Stomach (tissue), 9 donors: ENCODE results near the gene PSMB11. TPM values are rescaled to one million over a fixed set of nuclear protein-coding genes. Genes with fewer than 3 reads are reported as not detected.

Experiments used
- DNase-seq, 2 donors: peaks; one replicate each; pipeline versions ENCODE4 v3.0.0 to v3.0.0-alpha.2; 2013 to 2019
- H3K27ac ChIP-seq, 5 donors: fragments of 200-600 bp in 4 of 5; sonication (generic) in 4 of 5; one replicate each; pipeline ENCODE4 v1.5.1; 2013 to 2019; ENCODE audit warnings: mild to moderate bottlenecking in 1 of 5, moderate library complexity in 1 of 5
- H3K27me3 ChIP-seq, 3 donors: fragments of 200-600 bp; sonication (generic); one replicate each; pipeline ENCODE4 v1.5.1; 2017 to 2019; ENCODE audit warnings: mixed run types in 1 of 3
- H3K36me3 ChIP-seq, 4 donors: fragments of 200-600 bp; sonication (generic); 1 replicate in 3 of 4; 2 replicates in 1 of 4; pipeline ENCODE4 v1.5.1; 2016 to 2019
- H3K4me1 ChIP-seq, 4 donors: fragments of 200-600 bp; sonication (generic); one replicate each; pipeline ENCODE4 v1.5.1; 2016 to 2019
- H3K4me3 ChIP-seq, 4 donors: fragments of 200-600 bp; sonication (generic) in 3 of 4; one replicate each; pipeline ENCODE4 v1.5.1; 2016 to 2019; ENCODE audit warnings: mild to moderate bottlenecking in 1 of 4
- H3K9me3 ChIP-seq, 4 donors: fragments of 200-600 bp; sonication (generic); one replicate each; pipeline ENCODE4 v1.5.1; 2016 to 2019
- CTCF ChIP-seq, 7 experiments: fragments of 450-650 bp in 4 of 7; fragments of 200-600 bp in 3 of 7; sonication (generic) in 3 of 7; IDR thresholded peaks; one replicate each; pipeline ENCODE4 v1.5.1; 2016 to 2019; ENCODE audit warnings: antibody characterized with exemption in 7 of 7, control low read depth in 2 of 7, mild to moderate bottlenecking in 1 of 7
- EP300 ChIP-seq: sonication (generic); formaldehyde crosslinking; IDR thresholded peaks from one replicate; pipeline ENCODE4 v1.6.1; 2017; ENCODE audit warnings: antibody characterized with exemption
- POLR2A ChIP-seq, 4 donors: fragments of 450-650 bp; IDR thresholded peaks; one replicate each; pipeline ENCODE4 v1.6.1; 2016; ENCODE audit warnings: antibody characterized with exemption in 4 of 4, control low read depth in 2 of 4, mild to moderate bottlenecking in 1 of 4, moderate library complexity in 1 of 4
- POLR2AphosphoS5 ChIP-seq, 3 donors: sonication (generic); formaldehyde crosslinking; IDR thresholded peaks; one replicate each; pipeline ENCODE4 v1.6.1; 2016; ENCODE audit warnings: antibody characterized with exemption in 3 of 3
- WGBS, 5 donors: extraction: QIAGEN DNeasy Blood & Tissue Kit in 3 of 5; methylation state at CpG; one replicate each; pipeline versions ENCODE4 v1.1.5 to v1.1.7; 2013 to 2018; 5-methylcytosine and 5-hydroxymethylcytosine counted together
- intact Hi-C: fragments of 100-400 bp; cut with DNase I; formaldehyde crosslinking; loops from one replicate; pipeline ENCODE4 v1.15.1; 2023; ENCODE audit warnings: low total_unique reads
- polyA plus RNA-seq, 3 donors: library from polyadenylated mRNA; stranded (reverse); fragments of 200-250 nt; gene quantifications; one replicate each; pipeline ENCODE4 v1.2.3, GENCODE V29; 2013
- total RNA-seq, 5 donors: library from RNA; depleted of rRNA; stranded (reverse); fragments of >200 nt; gene quantifications; one replicate each; pipeline versions ENCODE4 v1.1.0 to v1.2.3, GENCODE V29; 2014 to 2016
- donor health status: healthy with polysubstance abuse.
- donor health status: Bipolar disorder and iron deficiency.
- donor health status: healthy.

The PSMB11 gene
- total and polyA plus RNA-seq, 8 donors = not detected

GRCh38 chr14:23023022-23023794 is 18.8 kb upstream of the PSMB11 start:
- H3K9me3 ChIP-seq = no peaks in the 10 kb centered on the region
- DNase-seq = no peak
- H3K36me3 ChIP-seq = peaks cover 15 to 57% (median 42%) of the 10 kb centered on the region in 4 donors
- H3K27ac ChIP-seq = no peak overlapping the region
- TF ChIP-seq POLR2A (IDR thresholded peaks at IDR 0.05) (no peak), POLR2AphosphoS5 (IDR thresholded peaks at IDR 0.05) (no peak), CTCF (IDR thresholded peaks at IDR 0.05) (no peak), EP300 (no peak)
- intact Hi-C loops = no loop called here
- 76 to 85% (median 83%) methylated on average over 8 of the region's 8 CpGs for WGBS, 5 donors
- no peak overlapping the region for H3K4me3 ChIP-seq
- peaks cover 0 to 5% (median 2%) of the 10 kb centered on the region in 4 donors for H3K4me1 ChIP-seq
- no peaks in the 10 kb centered on the region for H3K27me3 ChIP-seq

GRCh38 chr14:23023795-23024152 is 18.2 kb upstream of the PSMB11 start:
- 83 to 96% (median 92%) methylated on average over 2 of the region's 2 CpGs for WGBS, 5 donors
- H3K4me3 ChIP-seq = no peak overlapping the region
- TF ChIP-seq CTCF (IDR thresholded peaks at IDR 0.05) (no peak), POLR2A (IDR thresholded peaks at IDR 0.05) (no peak), POLR2AphosphoS5 (IDR thresholded peaks at IDR 0.05) (no peak), EP300 (no peak)
- H3K36me3 ChIP-seq = peaks cover 15 to 62% (median 48%) of the 10 kb centered on the region in 4 donors
- intact Hi-C loops = no loop called here
- peaks cover 0 to 11% (median 5%) of the 10 kb centered on the region in 4 donors for H3K4me1 ChIP-seq
- H3K27ac ChIP-seq = no peak overlapping the region
- no peaks in the 10 kb centered on the region for H3K9me3 ChIP-seq
- no peak for DNase-seq
- H3K27me3 ChIP-seq = no peaks in the 10 kb centered on the region

- peaks cover 0 to 19% (median 8%) of the 10 kb centered on the region in 4 donors for H3K4me1 ChIP-seq
- no peak overlapping the region for H3K4me3 ChIP-seq
- WGBS, 5 donors = 68 to 82% (median 76%) methylated on average over 7 of the region's 7 CpGs
- no peaks in the 10 kb centered on the region for H3K9me3 ChIP-seq
- TF ChIP-seq CTCF (IDR thresholded peaks at IDR 0.05) = no peak
- TF ChIP-seq POLR2AphosphoS5 (IDR thresholded peaks at IDR 0.05) = no peak
- TF ChIP-seq POLR2A (IDR thresholded peaks at IDR 0.05) = no peak
- no peak for TF ChIP-seq EP300
- peaks cover 15 to 71% (median 57%) of the 10 kb centered on the region in 4 donors for H3K36me3 ChIP-seq
- intact Hi-C loops = no loop called here
- DNase-seq = no peak
- H3K27me3 ChIP-seq = no peaks in the 10 kb centered on the region
- no peak overlapping the region for H3K27ac ChIP-seq
Measured at GRCh38 chr14:23024612-23025075, 17.4 kb upstream of the PSMB11 start.

- Histone ChIP-seq H3K4me1 (peaks cover 0 to 19% (median 8%) of the 10 kb centered on the region in 4 donors), H3K9me3 (no peaks in the 10 kb centered on the region), H3K36me3 (peaks cover 15 to 77% (median 63%) of the 10 kb centered on the region in 4 donors), H3K27me3 (no peaks in the 10 kb centered on the region), H3K27ac (no peak overlapping the region), H3K4me3 (no peak overlapping the region)
- no peak for DNase-seq
- intact Hi-C loops = no loop called here
- 76 to 83% (median 79%) methylated on average over 4 of the region's 4 CpGs for WGBS, 5 donors
- TF ChIP-seq POLR2AphosphoS5 (IDR thresholded peaks at IDR 0.05) (no peak), POLR2A (IDR thresholded peaks at IDR 0.05) (no peak), EP300 (no peak), CTCF (IDR thresholded peaks at IDR 0.05) (no peak)
Measured at GRCh38 chr14:23025151-23025814, 16.7 kb upstream of the PSMB11 start.
